ENCODE results near the gene LEPROT. TPM values are rescaled to one million over a fixed set of nuclear protein-coding genes. Genes with fewer than 3 reads are reported as not detected.
A peak's percentile ranks its signal among the peaks of the same experiment; 100 is the strongest.

Gene LEPROT
- total RNA-seq, 8 experiments from 2014 or later, result 16.9 to 40.7 (median 29.4) TPM

DNA sequence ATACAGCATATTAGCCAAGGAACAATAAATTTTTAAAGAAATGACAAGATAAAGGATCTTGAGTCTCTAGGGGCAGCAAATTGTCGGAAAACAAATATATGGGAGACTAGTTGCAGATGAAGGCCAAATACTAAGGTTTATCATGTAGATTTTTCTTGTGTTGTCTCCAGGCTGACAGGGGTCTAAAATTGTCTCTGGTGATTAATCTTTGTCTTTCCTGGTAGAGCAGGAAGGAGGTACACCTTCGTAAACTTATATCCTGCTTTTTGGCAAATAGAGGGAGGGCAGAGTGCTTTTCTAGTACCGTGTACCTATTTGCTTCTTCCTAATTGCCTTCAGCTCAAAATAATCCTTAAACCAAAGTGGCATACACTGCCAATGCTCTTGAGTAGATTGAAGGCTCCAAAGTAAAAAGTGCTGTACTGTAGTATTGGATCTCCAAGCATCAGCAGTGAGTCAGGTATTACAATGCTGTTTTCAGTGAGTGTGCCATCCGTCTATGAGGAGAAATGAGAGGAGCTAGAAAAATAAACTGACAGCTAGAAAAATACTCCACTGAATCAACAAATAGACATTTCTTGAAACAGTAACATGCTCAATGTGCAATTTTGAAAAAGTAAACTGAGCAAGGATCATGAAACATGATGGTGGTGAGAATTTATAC lies 1.8 kb upstream of the LEPROT start:
- ATAC-seq (replicated peaks in 6 of 8), result no peak
- Histone ChIP-seq H3K27ac (no peak overlapping the region), H3K4me3 (no peak overlapping the region), H3K4me1 (replicated peaks in 1 of 2) (peaks cover 3 to 8% of the 10 kb centered on the region in 2 donors)
- 82 to 100% (median 97%) methylated on average over 2 to 4 of the region's 4 CpGs for WGBS, 10 experiments
- in situ Hi-C loops (cut with MboI; ENCODE audit: low pct_unique_long_range_greater_than_20kb in 2 of 9, low sequenced_read_pairs in 9 of 9, unreplicated experiment in 9 of 9), result loop anchor here in 1 of 9 experiments (10.0 kb wide), 1 partner anchor 174 kb away; no protein-coding TSS in a partner anchor

DNA sequence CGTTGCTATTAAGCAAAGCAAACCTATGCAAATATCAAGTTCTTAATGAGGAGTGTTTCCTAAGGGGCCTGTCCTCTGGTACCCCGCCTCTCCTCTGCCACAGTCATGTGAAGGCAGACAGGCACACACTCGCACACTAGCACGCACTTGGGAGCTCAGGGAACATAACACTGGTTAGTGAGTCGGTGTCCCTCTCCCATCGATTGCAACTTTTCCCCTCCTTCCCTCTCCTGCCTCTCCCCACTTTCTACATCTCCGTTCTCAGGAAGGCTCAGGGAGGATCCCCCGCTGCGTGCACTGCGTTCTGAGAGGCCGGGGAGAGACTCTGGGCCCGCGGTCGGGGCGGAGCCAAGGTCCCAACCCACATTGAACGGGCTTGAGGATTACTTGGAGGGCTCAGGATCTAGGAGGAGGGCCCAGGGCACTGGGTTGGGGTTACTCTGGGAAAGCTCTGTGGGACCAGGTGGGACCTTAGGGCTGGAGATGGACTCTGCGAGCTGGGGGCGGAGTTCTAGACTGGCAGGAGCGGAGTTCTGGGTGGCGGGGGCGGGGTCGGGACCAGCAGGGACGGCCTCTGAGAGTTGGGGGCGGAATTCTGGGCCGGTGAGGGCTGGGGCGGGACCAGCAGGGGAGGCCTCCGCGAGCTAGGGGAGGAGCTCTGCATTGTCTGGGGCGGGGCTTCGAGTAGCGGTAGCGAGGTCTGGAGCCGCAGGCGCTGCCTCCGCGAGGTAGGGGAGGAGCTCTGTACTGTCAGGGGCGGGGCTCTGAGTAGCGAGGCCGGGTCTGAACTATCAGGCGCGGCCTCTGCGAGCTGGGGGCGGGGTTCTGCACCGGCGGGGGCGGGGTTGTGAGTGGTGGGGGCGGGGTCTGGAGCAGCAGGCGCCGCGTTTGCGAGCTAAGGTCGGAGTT lies 533 bp upstream of the LEPROT start:
- Histone ChIP-seq H3K4me1 (replicated peaks in 1 of 2) (peaks cover 3 to 8% of the 10 kb centered on the region in 2 donors), H3K27ac (peak overlapping the region; percentile 75 to 93), H3K4me3 (peak overlapping the region; percentile 59 to 89 (median 82))
- peak; percentile 81 to 92 (median 89) for ATAC-seq (replicated peaks in 6 of 8)
- 0 to 14% (median 4%) methylated on average over 1 to 17 of the region's 52 CpGs; no CpG with 5 or more reads in 1 of the 10 experiments for WGBS, 10 experiments
- in situ Hi-C loops (cut with MboI; ENCODE audit: low pct_unique_long_range_greater_than_20kb in 2 of 9, low sequenced_read_pairs in 9 of 9, unreplicated experiment in 9 of 9), result loop anchor here in 2 of 9 experiments (10.0 kb wide), 2 partner anchors 175 to 185 kb away; no protein-coding TSS in a partner anchor

DNA sequence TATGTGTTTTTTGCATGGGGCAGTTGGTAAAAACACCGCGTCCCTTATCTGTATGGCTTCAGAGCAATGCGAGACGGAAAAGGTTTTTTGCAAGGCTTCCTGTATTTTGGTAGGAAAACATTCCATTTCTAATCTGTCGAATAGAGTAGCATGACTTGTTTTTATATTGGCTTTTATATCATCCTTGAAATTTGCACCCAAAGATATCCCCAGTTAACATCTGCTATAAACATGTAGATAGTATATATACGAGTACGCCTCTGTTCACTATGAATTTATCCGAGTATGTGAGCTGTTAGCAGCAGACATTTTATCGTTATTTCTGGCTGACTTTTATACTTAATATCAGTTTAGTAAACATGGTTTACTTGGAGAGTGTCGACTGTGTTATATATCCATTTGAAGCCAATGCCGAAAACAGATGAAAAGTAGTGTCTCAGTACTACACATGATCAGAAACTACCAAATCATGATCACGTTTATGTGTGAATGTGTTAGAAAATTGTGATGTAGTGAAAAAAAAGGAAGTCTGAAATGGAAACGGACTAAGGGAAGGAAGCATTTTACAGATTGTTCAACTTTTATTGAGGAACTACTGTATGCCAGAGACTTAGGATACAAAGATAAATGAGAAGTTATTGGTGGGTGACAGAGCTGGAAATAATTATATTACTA lies 1.0 kb downstream of the LEPROT start:
- no peak for ATAC-seq (replicated peaks in 6 of 8)
- H3K4me1 ChIP-seq (replicated peaks in 1 of 2), result peaks cover 3 to 8% of the 10 kb centered on the region in 2 donors
- peak overlapping the region; percentile 59 to 89 (median 82) for H3K4me3 ChIP-seq
- peak overlapping the region; percentile 75 to 93 for H3K27ac ChIP-seq
- in situ Hi-C loops (cut with MboI; ENCODE audit: low pct_unique_long_range_greater_than_20kb in 2 of 9, low sequenced_read_pairs in 9 of 9, unreplicated experiment in 9 of 9), result loop anchor here in 1 of 9 experiments (10.0 kb wide), 1 partner anchor 187 kb away; no protein-coding TSS in a partner anchor
- 0 to 35% (median 8%) methylated on average over 3 to 13 of the region's 13 CpGs for WGBS, 10 experiments

DNA sequence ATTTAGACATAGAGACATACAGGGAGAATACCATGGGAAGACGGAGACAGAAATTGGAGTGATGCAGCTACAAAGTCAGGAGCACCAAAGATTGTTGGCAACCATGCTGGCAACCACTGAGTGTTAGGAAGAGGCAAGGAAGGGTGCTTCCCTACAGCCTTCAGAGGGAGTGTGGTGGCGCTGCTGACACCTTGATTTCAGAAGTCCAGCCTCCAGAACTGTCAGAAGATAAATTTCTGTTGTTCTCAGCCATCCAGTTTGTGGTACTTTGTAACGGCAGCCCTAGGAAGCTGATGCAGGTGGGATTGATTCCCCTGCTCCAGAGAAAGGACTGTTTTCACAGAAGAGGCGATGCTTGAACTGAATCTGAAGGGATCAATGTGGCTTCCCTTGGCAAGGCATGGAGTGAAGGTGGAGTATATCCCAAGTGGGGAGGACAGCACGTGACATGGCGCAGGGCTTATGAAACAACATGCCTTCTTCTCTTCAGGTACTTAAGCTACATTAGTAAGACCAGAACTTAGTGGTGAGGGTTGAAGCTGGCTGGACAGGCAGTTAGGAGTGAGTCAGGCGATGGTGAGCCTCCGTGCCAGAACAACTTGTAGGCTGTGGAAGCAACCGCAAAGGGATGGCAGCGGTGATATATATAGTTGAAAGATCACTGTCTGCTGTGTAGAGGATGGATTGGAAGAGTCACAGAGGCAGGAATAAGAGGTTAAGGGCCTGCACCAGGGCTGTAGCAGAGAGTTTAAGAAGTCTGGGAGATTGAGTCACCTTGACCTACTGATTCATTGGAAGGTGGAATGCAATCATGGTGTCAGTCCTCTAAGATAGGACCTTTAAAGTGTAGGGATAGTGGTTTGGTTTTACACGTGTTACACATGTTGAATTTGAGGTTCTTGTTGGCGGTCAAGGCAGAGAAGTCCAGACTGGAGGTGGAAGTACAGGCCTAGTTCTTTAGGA lies 2.1 kb downstream of the LEPROT start:
- H3K27ac ChIP-seq, result no peak overlapping the region
- in situ Hi-C loops (cut with MboI; ENCODE audit: low pct_unique_long_range_greater_than_20kb in 2 of 9, low sequenced_read_pairs in 9 of 9, unreplicated experiment in 9 of 9), result loop anchor here in 1 of 9 experiments (10.0 kb wide), 1 partner anchor 188 kb away; no protein-coding TSS in a partner anchor
- 79 to 99% (median 90%) methylated on average over 2 to 12 of the region's 12 CpGs for WGBS, 10 experiments
- peak overlapping the region in 4 of 5 donors; percentile 59 to 89 (median 76) for H3K4me3 ChIP-seq
- peaks cover 3 to 8% of the 10 kb centered on the region in 2 donors for H3K4me1 ChIP-seq (replicated peaks in 1 of 2)
- no peak for ATAC-seq (replicated peaks in 6 of 8)

DNA sequence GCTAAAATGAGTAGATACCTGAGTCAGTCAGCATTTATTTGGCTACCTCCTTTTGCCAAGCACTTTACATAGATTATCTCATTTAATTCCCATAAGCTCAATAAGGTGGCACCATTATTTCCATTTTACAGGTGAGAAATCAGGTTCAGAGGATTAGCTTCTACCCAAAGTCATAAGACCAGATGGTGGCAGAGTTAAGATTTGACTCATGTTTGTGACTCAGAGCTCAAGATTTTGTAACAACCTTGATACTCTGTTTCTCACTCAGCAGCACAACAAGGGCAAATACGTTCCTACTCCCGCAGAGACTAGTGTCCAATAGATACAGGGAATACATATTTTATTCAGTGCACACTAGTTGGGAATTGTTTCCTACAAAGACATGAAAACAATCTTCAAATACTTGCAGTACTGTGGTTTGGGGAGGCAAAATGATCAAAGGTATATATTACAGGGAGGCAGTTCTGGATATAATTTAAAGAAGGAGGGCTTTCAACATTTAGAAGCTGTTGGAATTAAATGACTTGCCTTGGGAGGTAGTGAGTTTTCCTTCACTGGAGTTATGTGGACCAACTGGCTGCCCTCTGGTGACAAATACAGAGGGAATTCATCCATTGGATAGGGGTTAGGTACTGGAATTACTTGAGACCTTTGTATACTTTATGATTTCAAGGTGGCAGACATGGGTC lies 3.6 kb downstream of the LEPROT start:
- ATAC-seq (replicated peaks in 6 of 8), result no peak
- Histone ChIP-seq H3K27ac (no peak overlapping the region), H3K4me1 (replicated peaks in 1 of 2) (peaks cover 3 to 8% of the 10 kb centered on the region in 2 donors), H3K4me3 (no peak overlapping the region)
- in situ Hi-C loops (cut with MboI; ENCODE audit: low pct_unique_long_range_greater_than_20kb in 2 of 9, low sequenced_read_pairs in 9 of 9, unreplicated experiment in 9 of 9), result loop anchor here in 1 of 9 experiments (10.0 kb wide), 1 partner anchor 189 kb away; no protein-coding TSS in a partner anchor
- 31 to 100% (median 100%) methylated on average over 2 of the region's 2 CpGs; no CpG with 5 or more reads in 3 of the 10 experiments for WGBS, 10 experiments

DNA sequence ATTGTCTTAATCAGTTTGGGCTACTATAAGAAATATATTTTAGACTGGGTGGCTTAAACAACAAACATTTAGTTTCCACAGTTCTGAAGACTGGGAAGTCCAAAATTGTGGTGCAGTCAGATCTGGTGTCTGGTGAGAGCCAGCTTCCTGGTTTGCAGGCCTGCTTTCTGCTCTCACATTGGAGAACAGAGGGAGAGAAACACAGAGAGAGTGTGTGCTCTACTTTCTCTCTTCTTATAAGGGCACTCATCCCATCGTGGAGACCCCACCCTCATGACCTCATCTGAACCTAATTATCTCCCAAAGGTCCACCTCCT lies 4.1 kb downstream of the LEPROT start:
- no peak for ATAC-seq (replicated peaks in 6 of 8)
- no peak overlapping the region for H3K4me3 ChIP-seq
- H3K4me1 ChIP-seq (replicated peaks in 1 of 2), result peaks cover 3 to 6% of the 10 kb centered on the region in 2 donors
- WGBS, 10 experiments, result 40 to 100% (median 60%) methylated on average over 1 of the region's 1 CpG; no CpG with 5 or more reads in 1 of the 10 experiments
- in situ Hi-C loops (cut with MboI; ENCODE audit: low pct_unique_long_range_greater_than_20kb in 2 of 9, low sequenced_read_pairs in 9 of 9, unreplicated experiment in 9 of 9), result loop anchor here in 1 of 9 experiments (10.0 kb wide), 1 partner anchor 190 kb away; no protein-coding TSS in a partner anchor
- no peak overlapping the region for H3K27ac ChIP-seq

DNA sequence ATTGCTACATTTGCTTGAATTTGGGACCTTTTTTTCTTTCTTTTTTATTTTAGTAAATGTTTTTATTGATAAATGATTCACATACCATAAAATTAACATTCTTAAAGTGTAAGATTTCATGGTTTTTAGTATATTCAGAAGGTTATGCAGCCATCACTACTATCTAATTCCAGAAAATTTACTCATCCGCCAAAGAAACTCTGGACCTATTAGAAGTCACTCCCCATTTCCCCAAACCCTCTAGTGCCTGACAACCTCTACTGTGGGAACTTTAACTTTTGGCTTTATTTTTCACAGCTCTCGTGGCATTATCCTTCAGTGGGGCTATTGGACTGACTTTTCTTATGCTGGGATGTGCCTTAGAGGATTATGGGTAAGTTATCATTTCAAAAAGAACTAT lies 4.5 kb downstream of the LEPROT start:
- ATAC-seq (replicated peaks in 6 of 8), result no peak
- Histone ChIP-seq H3K4me3 (no peak overlapping the region), H3K27ac (no peak overlapping the region), H3K4me1 (replicated peaks in 1 of 2) (peaks cover 3 to 6% of the 10 kb centered on the region in 2 donors)
- WGBS, 10 experiments, result 88 to 100% (median 100%) methylated on average over 1 to 2 of the region's 2 CpGs; no CpG with 5 or more reads in 1 of the 10 experiments
- in situ Hi-C loops (cut with MboI; ENCODE audit: low pct_unique_long_range_greater_than_20kb in 2 of 9, low sequenced_read_pairs in 9 of 9, unreplicated experiment in 9 of 9), result loop anchor here in 5 of 9 experiments (10.0 to 25.0 kb wide), 4 partner anchors 190 to 512 kb away; no protein-coding TSS in a partner anchor

DNA sequence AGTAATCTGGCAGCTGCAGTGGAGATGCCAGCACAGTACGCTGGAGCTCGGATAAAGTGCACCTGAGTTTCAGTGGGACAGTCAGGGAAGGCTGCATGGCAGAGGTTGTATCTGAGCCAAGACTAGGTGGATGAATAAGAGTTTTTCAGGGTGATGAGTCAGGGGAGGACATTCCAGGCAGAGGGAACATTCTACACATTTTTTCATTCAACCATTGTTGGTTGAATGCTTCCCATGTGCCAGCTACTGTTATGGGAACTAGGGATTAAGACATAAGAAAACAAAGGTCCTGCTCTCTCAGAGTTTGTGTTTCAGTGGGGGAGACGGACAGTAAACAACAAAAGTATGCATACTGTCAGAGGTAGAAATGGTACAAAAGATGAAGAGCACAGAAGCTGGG lies 5.2 kb downstream of the LEPROT start:
- ATAC-seq (replicated peaks in 6 of 8), result peak in 4 of 8 experiments; percentile 13 to 75 (median 18)
- Histone ChIP-seq H3K4me3 (no peak overlapping the region), H3K4me1 (replicated peaks in 1 of 2) (peaks cover 3 to 6% of the 10 kb centered on the region in 2 donors), H3K27ac (no peak overlapping the region)
- WGBS, 10 experiments, result 17 to 100% (median 89%) methylated on average over 1 to 3 of the region's 3 CpGs; no CpG with 5 or more reads in 1 of the 10 experiments
- in situ Hi-C loops (cut with MboI; ENCODE audit: low pct_unique_long_range_greater_than_20kb in 2 of 9, low sequenced_read_pairs in 9 of 9, unreplicated experiment in 9 of 9), result loop anchor here in 5 of 9 experiments (10.0 to 25.0 kb wide), 4 partner anchors 191 to 512 kb away; no protein-coding TSS in a partner anchor

DNA sequence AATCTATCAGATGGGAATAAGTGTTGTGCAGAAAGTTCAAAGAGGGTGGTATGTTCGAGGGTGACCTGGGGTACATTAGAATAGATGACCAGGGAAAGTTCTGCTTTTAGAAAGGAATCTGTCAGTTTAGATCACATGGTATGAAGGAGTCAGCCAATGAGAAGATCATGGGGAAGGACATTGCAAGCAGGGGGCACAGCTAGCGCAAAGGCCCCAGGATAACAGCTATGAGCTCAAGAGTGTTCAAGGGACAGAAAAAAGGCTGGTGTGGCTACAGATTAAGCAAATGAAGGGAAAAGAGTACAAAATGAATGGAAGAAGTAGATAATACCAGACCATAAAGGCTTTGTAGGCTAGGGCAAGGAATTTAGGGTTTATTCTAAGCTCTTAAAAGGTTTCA lies 8.6 kb downstream of the LEPROT start:
- 33 to 100% (median 92%) methylated on average over 1 to 2 of the region's 2 CpGs; no CpG with 5 or more reads in 1 of the 10 experiments for WGBS, 10 experiments
- Histone ChIP-seq H3K27ac (no peak overlapping the region), H3K4me1 (replicated peaks in 1 of 2) (no peaks in the 10 kb centered on the region), H3K4me3 (no peak overlapping the region)
- in situ Hi-C loops (cut with MboI; ENCODE audit: low pct_unique_long_range_greater_than_20kb in 2 of 9, low sequenced_read_pairs in 9 of 9, unreplicated experiment in 9 of 9), result loop anchor here in 5 of 9 experiments (10.0 to 25.0 kb wide), 4 partner anchors 194 to 508 kb away; no protein-coding TSS in a partner anchor
- ATAC-seq (replicated peaks in 6 of 8), result no peak

DNA sequence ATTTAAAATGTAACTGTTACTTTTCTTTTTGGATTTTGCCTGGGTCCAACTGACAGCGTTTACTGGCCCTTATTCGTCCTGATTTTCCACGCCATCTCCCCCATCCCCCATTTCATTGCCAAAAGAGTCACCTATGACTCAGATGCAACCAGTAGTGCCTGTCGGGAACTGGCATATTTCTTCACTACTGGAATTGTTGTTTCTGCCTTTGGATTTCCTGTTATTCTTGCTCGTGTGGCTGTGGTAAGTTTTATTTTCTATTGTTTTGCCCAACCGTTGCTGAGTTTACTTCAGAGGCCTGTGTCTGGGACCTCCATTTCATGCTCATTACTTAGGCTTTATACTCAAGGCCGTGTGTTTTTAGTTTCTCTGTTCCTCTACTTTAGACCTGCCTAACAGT lies 9.3 kb downstream of the LEPROT start:
- H3K4me1 ChIP-seq (replicated peaks in 1 of 2), result no peaks in the 10 kb centered on the region
- H3K4me3 ChIP-seq, result no peak overlapping the region
- H3K27ac ChIP-seq, result no peak overlapping the region
- in situ Hi-C loops (cut with MboI; ENCODE audit: low pct_unique_long_range_greater_than_20kb in 2 of 9, low sequenced_read_pairs in 9 of 9, unreplicated experiment in 9 of 9), result loop anchor here in 5 of 9 experiments (10.0 to 25.0 kb wide), 5 partner anchors 195 to 507 kb away; no protein-coding TSS in a partner anchor
- 32 to 93% (median 86%) methylated on average over 5 to 7 of the region's 7 CpGs for WGBS, 10 experiments
- peak in 1 of 8 experiments; percentile 31 for ATAC-seq (replicated peaks in 6 of 8)

Data from motor neuron (in vitro differentiated cells).